A204.1 (cell line): Measurements from ENCODE around the gene HSPB7.
"Not testable (repeated sequence)": the region's sequence is repeated elsewhere in the genome, so short reads cannot be mapped to it uniquely, and the experiment has no call there.

Source experiments
- FAIRE-seq: peaks from 2 replicates; lab custom pipeline; 2012; peaks lifted over from hg19 to GRCh38; lab: Jason Lieb, UNC

HSPB7 gene

GRCh38 chr1:16021681-16022080 is 3.8 kb upstream of the HSPB7 start, which contains the start of gene CLCNKA:
Gene CLCNKA (plus strand): TSS chr1:16022036. CDS start chr1:16022620, 584 bp downstream.
- no peak for FAIRE-seq

- FAIRE-seq, result not testable (repeated sequence)
Measured at GRCh38 chr1:16020878-16021277, 3.0 kb upstream of the HSPB7 start.

- FAIRE-seq, result no peak
Measured at GRCh38 chr1:16020325-16020724, 2.5 kb upstream of the HSPB7 start.

- FAIRE-seq, result no peak
Measured at GRCh38 chr1:16019644-16020277, 1.9 kb upstream of the HSPB7 start.

- FAIRE-seq, result no peak
Measured at GRCh38 chr1:16018749-16019643, 1.2 kb upstream of the HSPB7 start.

- FAIRE-seq, result no peak
Measured at GRCh38 chr1:16018308-16018707, 465 bp upstream of the HSPB7 start.

GRCh38 chr1:16017076-16017460 is 775 bp downstream of the HSPB7 start:
- FAIRE-seq, result no peak

- FAIRE-seq, result no peak
Measured at GRCh38 chr1:16015960-16016901, 1.6 kb downstream of the HSPB7 start.

GRCh38 chr1:16015491-16015890 is 2.4 kb downstream of the HSPB7 start:
- no peak for FAIRE-seq

- no peak for FAIRE-seq
Measured at GRCh38 chr1:16014509-16015482, 3.0 kb downstream of the HSPB7 start.

GRCh38 chr1:16013908-16014258 is 4.0 kb downstream of the HSPB7 start:
- FAIRE-seq, result no peak

- FAIRE-seq, result no peak
Measured at GRCh38 chr1:16013220-16013907, 4.5 kb downstream of the HSPB7 start.

- no peak for FAIRE-seq
Measured at GRCh38 chr1:16012590-16013219, 5.1 kb downstream of the HSPB7 start.

GRCh38 chr1:16011936-16012589 is 5.8 kb downstream of the HSPB7 start:
- FAIRE-seq, result no peak

- FAIRE-seq, result no peak
Measured at GRCh38 chr1:16010837-16011236, 7.0 kb downstream of the HSPB7 start.

GRCh38 chr1:16009678-16010077 is 8.2 kb downstream of the HSPB7 start:
- FAIRE-seq, result no peak

GRCh38 chr1:16009030-16009460 is 8.8 kb downstream of the HSPB7 start:
- FAIRE-seq, result no peak

- no peak for FAIRE-seq
Measured at GRCh38 chr1:16007671-16008341, 10.0 kb downstream of the HSPB7 start.
